HG02623 (cell line): ENCODE data around the gene TNKS1BP1.

Experiments used
- ATAC-seq: cut with Tn5 transposase; IDR thresholded peaks from one replicate; pipeline ENCODE4 v1.9.1; 2021; ENCODE audit warnings: moderate library complexity; ENCODE audit not compliant: unreplicated experiment

Gene TNKS1BP1

DNA sequence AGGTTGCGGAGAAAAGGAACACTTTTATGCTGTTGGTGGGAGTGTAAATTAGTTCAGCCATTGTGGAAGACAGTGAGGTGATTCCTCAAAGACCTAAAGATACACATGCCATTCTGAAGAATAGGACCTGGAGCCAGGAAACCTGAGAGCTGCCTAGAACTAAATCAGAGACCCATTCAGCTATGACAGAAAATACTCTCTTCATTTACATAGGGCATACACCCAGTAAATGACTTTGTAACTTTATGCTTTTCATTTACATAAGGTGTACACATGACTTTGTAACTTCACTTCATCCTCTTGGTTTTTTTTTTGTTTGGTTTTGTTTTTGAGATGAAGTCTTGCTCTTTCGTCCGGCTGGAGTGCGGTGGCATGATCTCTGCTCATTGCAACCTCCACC, 62.6 kb downstream of the TNKS1BP1 start:
- no peak for ATAC-seq

DNA sequence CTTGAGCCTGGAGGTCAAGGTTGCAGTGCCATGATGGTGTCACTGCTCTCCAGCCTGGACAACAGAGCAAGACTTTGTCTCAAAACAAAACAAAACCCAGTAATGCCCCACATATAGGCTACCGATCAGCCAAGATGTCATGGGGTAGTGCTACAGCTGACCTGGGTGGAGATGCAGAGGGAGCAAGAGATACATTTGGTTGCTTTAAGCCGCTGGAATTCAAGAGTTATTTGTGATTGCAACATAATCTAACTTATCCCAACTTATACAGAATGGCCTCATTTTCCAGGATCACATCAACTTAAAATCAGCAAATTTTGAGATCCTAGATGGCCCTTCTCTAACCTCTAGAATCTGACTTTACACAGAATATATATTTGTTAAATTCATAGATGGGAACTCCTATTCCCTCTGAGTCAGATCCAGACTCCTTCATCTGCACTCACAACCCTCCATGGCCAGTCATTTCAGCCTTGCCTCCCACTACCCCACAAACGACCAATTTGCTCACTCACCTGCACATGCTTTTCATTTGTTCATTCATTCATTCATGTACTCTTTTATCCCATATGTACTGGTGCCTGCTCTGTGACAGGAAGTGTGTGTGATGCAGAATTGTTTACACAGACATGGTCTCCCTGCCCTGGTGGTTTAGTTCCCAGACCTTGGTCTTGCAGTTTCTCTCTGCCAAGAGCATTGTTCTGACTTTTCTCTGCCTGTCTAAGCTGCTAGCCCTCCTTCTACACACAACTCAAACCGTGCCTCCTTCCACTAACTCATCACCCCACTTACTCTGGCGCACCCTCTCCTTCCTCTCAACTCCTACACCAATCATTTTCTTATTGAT, 63.6 kb downstream of the TNKS1BP1 start:
- no peak for ATAC-seq

DNA sequence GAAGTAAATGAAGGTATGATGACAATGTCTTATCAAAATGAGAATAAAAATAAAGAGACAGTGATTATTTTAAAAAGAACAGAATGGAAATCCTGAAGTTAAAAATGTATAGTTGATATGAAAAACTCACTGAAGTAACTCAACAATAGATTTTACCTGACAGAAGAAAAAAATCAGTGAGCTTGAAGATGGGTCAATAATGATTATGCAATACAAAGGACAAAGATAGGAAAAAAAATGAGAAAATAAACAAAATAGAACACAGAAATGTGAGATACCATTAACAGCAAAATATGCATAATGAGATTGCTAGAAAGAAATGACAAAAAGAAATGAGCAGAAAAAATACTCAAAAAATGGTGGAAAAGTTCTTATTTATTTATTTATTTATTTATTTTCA, 68.6 kb downstream of the TNKS1BP1 start:
- ATAC-seq: no peak

DNA sequence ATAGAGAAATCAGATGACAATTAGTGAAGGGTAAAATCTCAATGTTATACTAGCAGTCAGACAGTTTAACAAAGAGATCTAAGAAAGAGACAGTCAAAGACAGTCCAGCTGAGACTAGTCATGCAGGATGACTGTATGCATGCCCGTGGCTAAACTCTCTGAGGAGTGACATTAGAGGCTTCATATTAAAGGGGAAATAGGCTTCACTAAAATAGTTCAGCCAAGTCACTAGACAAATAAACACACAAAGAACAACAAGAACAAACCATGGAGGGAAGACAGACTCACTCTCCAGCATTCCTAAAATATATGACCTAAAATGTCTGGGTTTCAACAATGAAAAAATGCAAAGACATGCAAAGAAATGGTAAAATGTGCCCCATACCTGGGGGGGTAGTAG, 69.1 kb downstream of the TNKS1BP1 start:
- ATAC-seq: no peak

DNA sequence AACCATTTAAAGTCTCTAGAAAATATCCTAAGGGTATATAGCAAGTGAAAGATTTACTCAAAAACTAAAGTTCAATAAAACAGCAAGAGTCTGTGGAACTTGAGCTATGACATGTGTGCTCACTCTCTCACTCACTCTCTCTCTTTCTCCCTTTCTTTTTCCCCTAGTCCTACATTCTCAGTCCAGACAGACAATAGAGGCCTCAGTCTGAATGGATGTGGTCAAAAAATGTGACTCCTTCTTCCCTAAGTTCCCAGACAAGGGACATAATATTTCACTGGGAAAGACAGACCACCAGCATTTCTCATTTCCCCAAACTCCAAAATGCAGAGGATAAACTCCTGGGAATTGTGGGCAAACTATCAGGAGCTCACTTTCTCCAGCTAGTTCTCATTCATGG, 70.1 kb downstream of the TNKS1BP1 start:
- no peak for ATAC-seq

DNA sequence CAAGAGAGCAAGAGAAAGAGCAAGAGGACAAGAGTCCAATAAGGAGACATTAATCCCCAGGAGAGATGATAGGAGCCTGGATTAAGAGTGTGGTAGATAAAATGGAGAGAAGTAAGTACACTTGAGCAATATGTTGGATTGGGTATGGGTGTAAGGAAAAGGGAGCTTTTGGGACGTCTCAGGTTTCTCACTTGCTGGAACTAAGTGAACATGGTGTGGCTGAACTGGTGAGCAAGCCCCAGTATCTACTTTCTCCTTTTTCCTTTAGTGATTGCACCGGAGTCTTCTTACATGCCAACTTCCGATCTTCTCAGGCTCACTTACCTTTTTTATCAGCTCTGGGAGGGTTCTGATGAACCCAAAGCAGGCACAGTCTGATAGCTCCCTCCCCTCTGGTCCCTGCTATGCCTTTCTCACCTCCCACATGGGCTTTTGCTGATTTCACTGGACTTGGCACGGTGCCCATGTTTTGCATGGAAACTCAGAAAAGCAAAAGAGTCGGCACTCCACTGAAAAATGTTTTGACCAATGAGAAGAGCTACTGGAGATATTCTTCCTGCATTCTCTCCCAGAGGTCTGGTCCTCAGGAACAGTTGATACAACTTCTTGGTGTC, 73.2 kb downstream of the TNKS1BP1 start:
- no peak for ATAC-seq

DNA sequence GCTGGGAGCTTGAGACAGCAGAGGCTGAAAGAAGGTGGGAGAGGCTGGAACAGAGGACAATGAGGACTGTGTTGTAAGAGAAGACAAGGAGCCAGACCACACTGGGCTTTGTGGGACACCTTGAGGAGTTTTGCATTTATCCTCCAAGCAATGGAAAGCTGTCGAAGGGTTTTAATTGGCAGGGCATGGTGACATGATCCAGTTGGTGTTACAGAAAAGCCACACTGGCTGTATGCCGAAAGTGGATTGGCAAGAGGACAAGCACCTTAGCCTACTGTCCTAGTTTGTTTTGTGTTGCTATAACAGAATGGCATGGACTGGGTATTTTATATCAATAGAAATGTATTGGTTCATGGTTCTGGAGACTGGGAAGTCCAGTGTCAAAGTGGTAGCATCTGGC, 73.7 kb downstream of the TNKS1BP1 start:
- ATAC-seq: no peak
